Stimulated activated CD8-positive, alpha-beta memory T cell treated with anti-CD3 and anti-CD28 coated beads, Interleukin-4, amount 100 ng/mL, for 24 hours (primary cell): ENCODE data around the gene UBL3.

Experiments
- DNase-seq: peaks from one replicate; pipeline ENCODE4 v3.0.0-alpha.2; 2020; ENCODE audit warnings: low read depth

The UBL3 gene

DNA sequence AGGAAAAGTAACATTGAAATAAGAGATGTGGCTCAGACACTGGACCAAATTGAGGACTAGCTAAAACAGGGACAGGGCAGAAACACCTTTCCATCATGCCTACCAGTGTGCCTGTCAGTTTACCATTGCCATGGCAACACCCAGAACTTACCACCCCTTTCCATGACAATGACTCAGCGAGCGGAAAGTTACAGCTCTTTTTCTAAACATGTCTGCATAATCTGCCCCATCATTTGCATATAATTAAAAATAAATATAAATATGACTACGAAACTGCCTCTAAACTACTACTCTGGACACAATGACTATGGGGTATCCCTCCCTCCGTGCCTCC lies 96.0 kb downstream of the UBL3 start:
- DNase-seq = no peak

DNA sequence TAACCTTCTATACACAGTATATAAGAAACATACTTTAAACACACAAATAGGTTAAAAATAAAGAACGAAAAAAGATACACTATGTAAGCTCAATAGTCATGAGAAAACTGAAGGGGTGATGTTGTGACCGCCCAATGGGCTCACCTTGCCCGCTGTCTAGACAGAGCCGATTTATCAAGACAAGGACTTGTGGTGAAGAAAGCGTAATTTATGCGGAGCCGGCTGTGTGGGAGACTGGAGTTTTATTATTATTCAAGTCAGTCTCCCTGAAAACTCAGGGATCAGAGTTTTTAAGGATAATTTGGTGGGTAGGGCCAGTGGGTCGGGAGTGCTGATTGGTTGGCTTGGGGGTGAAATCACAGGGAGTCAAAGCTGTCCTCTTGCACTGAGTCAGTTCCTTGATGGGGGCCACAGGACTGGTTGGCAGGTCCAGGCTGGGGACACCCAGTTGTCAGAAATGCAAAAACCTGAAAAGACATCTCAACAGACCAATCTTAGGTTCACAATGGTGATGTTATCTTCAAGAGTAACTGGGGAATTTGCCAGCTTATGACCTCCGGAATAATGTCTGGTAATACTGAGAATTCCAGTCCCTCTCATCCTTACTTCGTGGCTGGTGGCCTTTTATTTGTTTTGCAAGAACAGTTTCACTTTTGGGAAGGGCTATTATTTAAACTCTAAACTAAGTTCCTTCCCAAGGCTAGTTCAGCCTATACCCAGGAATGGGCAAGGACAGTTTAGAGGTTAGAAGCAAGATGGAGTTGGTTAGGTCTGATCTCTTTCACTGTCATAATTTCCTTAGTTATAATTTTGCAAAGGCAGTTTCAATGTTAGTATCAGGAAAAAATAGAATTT lies 96.6 kb downstream of the UBL3 start:
- DNase-seq = no peak

DNA sequence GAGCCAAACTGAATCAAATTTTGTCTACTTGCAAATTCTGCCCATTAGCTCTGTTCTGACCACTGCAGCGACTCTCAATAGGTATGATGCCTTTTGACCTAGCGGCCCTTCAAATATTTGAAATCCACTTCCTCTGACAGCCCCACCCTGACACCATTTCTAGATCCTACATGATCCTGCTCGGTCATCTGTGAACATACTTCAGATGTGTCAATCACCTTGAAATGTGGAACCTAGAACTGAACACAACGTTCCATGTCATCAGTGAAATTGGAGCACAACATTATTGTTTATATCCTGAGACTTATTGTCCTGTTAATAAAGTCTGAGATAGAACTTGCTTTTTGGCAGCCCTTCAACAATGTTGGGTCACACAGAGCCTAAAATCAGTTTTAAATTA lies 98.2 kb downstream of the UBL3 start:
- DNase-seq = no peak

- DNase-seq = no peak
Observed at GRCh38 chr13:29750183-29750530, 100.3 kb downstream of the UBL3 start.

GRCh38 chr13:29749401-29750182 lies 100.8 kb downstream of the UBL3 start:
- DNase-seq = no peak

DNA sequence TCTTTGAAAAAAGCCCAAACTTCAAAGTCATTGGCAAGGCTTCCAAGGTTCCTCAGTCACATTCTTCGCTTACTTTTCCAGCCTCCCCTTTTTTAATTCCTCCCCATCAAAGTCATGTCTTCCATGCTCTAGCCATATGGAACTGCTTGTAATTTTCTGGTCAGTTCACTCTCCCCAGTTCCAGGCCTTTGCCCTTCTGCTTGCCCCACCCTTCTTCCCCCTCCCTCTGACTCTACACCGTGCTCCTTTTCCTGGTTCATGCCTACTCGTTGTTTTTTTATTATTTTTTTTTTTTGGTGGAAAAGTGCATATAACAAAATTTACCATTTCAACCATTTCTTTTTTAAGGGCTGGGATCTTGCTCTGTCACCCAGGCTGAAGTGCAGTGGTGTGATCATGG lies 102.3 kb downstream of the UBL3 start:
- no peak for DNase-seq

DNA sequence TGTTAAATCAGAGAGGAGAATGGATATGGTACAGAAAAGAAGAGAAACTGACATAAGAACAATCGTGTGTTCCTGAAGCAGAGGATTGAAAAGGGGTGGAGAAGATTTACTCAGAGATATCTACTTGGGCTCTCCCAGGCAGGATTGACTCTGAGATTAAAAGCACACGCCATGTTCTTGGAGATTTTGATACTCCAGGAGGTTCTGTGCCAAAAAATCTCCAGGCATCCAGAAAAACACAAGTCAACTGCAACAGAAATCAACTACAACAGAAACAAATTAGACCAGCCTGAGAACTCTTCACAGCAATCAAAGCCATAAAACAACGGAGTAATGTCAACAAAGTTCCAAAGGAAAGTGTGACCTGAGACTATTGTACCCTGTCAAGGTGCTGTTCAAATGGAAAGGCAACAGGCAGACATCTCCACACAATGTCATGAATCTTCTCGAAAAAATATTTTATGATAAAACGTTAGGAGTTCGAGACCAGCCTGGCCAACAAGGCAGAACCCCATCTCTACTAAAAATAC lies 104.2 kb downstream of the UBL3 start:
- DNase-seq = no peak

DNA sequence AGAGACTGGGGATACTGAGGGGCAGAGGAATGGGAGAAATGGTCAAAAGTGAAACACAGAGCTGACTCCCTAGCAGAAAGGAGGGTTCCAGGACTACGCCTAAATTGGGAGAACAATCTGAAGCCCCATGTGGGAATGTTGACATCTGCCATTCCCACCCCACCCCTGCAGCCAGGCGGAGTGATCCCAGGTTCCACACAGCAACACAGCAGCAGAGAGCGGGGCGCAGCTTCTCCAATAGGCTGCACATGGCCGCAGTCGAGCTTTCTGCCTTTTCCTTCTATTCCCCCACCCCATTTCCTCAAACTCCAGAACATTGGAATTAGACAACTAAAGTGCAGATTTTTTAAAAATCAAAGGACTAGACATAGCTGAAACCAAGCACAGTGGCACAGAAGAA lies 104.7 kb downstream of the UBL3 start:
- no peak for DNase-seq

- DNase-seq = no peak
Observed at GRCh38 chr13:29743201-29743786, 107.1 kb downstream of the UBL3 start.

GRCh38 chr13:29740961-29741360 lies 109.5 kb downstream of the UBL3 start:
- DNase-seq = no peak

GRCh38 chr13:29737061-29737460 lies 113.4 kb downstream of the UBL3 start:
- DNase-seq = no peak

DNA sequence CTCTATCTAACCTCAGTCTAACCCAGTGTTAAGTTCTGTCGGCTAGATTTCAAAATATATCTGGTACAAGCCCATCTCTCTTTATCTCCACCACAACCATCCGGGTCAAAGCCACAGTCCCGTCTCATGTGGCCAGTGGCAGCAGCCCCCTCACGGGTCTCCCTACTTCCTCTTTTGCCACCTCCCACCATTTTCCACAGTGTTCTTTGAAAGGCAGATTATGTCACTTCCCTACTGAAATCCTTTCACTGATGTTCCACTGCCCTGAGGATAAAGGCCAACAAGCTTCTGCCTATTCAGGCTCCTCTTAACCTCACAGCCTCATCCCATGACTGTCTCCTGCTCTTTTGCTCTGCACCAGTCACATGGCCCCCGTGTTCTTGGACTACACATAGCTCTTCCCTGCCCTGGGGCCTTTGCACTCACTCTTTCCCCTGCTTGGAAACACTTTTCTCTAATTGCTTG lies 117.2 kb downstream of the UBL3 start:
- DNase-seq = no peak

DNA sequence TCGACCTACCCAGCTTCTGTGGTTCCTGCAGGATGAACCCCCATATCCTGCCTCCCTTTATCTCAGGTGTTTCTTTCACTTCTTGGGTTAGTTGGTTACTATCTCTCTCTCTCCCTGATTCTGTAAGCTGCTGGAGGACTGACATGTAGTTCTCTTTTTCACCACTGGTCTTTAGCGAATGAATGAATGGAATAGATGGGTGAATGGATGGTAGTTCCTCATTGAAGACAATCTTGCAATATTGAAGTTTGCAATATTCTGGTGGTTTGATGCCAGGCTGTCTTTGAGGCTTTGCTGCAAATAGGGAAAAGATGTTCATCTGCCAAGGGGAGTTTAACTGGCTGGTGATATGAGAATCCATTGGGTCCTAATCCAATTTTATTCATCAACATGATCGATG lies 120.2 kb downstream of the UBL3 start:
- no peak for DNase-seq

DNA sequence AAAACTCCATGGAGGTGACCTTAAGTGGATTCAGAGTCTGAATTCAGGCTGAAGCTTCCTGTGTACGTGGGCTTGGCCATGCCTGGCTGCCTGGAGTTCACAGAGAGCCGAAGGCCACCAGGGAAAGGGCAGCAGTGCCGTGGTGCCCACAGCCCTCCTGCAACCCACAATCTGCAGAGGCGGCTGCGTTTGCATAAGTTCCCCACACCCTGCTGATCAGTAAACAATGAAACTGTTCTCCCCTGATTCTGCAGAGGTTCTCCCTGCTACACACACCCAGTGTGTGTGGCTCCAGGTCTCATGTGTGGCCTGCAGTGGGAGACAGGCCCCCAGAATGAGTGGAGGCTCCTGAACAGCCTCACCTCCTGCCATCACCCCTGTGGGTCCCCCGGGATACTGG lies 128.0 kb downstream of the UBL3 start:
- DNase-seq = no peak

GRCh38 chr13:29721766-29722165 lies 128.7 kb downstream of the UBL3 start:
- no peak for DNase-seq

DNA sequence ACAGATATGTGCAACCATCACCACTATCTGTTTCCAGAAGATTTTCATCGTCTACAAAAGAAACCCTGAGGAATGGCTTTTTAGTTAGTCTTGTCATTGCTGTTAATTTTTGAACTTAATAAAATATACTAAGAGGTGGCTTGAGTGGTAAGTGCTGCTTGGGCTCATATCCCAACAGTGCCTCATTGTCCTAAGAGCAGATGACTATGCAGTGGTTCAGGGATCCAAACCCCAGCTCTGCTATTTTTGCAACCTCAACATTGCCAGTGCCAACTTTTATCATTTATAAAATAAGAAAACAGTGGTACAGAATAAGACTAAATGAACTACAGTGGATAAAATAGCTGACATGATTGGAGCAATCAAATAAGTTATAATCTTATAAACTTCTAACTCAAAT lies 131.7 kb downstream of the UBL3 start:
- no peak for DNase-seq

DNA sequence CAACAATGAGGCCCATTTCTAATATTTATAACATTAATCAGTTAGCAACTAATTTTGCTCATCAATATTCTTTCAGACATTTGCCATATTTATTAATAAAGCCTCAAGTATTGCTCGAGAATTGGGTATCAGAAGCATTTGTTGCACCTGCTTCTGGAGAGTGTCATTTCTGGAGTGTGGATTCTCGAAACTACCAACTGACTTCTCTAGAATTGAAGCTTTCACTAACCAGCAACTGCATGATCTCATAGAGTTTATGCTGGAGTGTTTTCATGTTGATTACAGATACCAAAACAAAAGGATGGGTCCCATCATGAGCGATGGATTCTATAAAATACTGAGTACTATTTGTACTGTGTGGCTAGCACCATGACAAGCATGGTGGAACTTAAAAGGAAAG lies 133.9 kb downstream of the UBL3 start:
- no peak for DNase-seq
